AG09309 (cell line): Measurements from ENCODE around the gene STK25.

Experiments
- DNase-seq: peaks from one replicate; pipeline ENCODE4 v3.0.0-alpha.2; 2010; ENCODE audit warnings: low read depth
- H3K4me3 ChIP-seq: 2 replicates; pipeline ENCODE4 v1.5.1; 2011; ENCODE audit warnings: mild to moderate bottlenecking, low read depth, low read length, moderate library complexity; ENCODE audit not compliant: control insufficient read depth
- TF ChIP-seq, protein P1 (sequence below): IDR thresholded peaks from 2 replicates; pipeline ENCODE4 v1.5.1; 2011; ENCODE audit warnings: mild to moderate bottlenecking, low read depth, low read length, inconsistent platforms; ENCODE audit not compliant: insufficient read depth, control insufficient read depth; ENCODE audit errors: missing control alignments

Gene STK25

DNA sequence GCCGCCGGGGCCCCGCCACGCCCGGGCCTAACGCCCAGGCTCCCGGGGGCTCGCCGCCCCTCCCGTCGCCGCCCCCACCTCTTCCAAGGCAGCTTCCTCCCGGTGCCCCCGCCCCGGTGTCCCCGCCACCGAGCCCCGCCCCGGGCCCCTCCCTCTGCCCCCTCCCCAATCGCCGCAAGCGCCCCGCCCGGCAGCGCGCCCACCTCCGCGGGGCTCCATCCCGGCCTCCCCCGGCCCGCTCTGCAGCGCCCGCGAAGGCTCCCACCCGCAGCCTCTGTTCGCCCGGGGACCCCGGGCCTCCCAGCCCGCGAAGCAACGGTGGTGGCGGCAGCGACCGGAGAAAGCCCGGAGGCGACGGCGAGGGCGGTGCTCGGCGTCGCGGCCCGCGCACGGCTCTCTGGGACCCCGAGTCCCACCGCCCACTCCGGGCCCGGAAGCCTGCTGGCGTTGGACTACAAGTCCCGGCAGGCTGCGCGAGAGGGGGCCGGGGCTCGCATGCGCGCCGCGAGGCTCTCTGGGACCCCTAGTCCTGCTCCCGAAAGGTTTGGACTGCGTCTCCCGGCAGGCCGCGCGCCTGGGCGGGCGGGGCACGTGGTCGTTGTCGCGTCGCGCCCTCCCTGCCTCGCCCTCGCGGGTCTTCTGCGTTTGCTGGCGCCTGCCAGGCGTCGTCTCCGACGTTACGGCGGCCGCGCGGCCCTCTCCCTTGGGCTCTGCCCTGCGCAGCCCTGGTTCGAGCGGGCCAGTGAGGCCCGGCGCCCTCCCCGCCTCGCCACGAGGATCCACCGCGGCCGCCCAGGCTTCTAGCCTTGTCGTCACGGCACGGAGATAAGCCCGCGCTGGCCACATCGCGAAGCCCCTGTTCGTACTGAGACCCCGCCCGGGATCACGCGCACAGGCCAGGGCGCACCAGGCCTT, at the start of gene STK25:
Gene STK25, minus strand, starts transcription at position 345 of the 915 bp plus-strand sequence. CDS start 549 bp downstream, outside the sequence.
- peak; percentile 89 for DNase-seq
- TF ChIP-seq, protein P1, sequence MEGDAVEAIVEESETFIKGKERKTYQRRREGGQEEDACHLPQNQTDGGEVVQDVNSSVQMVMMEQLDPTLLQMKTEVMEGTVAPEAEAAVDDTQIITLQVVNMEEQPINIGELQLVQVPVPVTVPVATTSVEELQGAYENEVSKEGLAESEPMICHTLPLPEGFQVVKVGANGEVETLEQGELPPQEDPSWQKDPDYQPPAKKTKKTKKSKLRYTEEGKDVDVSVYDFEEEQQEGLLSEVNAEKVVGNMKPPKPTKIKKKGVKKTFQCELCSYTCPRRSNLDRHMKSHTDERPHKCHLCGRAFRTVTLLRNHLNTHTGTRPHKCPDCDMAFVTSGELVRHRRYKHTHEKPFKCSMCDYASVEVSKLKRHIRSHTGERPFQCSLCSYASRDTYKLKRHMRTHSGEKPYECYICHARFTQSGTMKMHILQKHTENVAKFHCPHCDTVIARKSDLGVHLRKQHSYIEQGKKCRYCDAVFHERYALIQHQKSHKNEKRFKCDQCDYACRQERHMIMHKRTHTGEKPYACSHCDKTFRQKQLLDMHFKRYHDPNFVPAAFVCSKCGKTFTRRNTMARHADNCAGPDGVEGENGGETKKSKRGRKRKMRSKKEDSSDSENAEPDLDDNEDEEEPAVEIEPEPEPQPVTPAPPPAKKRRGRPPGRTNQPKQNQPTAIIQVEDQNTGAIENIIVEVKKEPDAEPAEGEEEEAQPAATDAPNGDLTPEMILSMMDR = no peak
- peak within 1 kb of the TSS; percentile 79 for H3K4me3 ChIP-seq

DNA sequence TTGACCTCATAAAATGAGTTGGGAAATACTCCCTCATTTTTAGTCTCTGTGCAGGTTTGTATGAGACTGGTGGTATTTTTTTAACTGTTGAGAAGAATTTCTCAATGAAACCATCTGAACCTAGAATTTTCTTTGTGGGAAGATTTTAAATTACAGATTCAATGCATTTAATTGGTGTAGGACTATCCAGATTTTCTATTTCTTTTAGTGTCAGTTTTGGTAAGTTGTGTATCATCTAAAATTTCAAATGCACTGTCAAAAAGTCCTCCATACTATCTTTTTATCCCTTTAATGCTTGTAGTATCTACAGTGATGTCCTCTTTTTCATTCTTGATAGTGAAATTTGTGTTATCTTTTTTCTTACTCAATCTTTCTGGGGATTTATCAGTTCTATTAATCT, 48.4 kb upstream of the STK25 start:
- no peak overlapping the region for H3K4me3 ChIP-seq
- DNase-seq = no peak
- TF ChIP-seq, protein P1 = no peak

DNA sequence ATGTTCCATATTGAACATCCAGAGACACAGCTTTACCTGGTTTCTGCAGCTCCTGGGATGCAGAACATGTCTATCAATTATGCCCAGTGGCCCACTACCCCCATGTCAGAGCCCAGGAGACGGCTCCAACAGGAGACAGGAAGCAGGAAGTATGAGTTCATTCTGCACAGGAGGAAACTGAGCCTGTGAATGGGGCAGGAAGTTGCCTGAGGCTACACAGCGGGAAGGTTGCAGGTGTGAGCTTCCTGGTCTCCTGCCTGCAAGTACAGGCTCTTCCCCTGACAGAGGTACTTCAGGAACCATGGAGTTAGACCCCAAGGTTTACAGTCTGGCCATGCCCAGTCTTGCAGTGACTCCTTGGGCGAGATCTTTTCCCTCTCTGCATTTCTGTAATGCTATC, 47.3 kb upstream of the STK25 start:
- H3K4me3 ChIP-seq = no peak overlapping the region
- TF ChIP-seq, protein P1 = no peak
- no peak for DNase-seq

DNA sequence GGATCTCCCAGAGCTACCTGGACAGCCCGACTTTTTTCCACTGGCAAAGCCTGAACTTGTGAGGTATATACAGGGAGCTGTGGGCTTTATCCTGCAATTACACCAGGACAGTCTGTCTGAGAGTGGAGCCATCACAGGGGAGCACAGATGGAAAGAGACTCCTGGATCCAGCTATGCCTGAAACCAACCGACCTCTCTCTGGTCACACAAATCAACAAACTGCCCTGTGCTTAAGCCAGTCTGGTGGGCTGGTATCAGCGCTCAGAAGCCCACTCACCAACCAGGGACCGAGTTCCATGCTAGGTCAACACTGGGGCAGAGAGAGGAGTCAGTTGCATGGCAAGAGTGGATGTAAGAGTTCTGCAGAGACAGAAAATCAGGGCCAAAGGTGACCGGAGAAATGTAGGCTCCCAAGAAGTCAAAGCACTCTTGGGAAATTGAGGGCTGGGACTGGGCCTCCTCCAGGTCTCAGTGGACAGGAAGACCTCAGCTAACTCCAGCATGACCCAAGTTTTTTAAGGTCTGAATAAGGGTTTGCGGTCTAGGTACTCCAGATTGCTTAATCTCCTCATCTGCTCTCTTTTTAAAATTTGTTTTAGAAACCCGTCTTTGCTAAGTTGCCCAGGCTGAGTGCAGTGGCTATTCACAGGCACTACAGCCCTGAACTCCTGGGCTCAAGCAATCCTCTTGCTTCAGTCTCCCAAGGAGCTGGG, 46.4 kb upstream of the STK25 start:
- TF ChIP-seq, protein P1 = no peak
- DNase-seq = no peak
- H3K4me3 ChIP-seq = no peak overlapping the region

DNA sequence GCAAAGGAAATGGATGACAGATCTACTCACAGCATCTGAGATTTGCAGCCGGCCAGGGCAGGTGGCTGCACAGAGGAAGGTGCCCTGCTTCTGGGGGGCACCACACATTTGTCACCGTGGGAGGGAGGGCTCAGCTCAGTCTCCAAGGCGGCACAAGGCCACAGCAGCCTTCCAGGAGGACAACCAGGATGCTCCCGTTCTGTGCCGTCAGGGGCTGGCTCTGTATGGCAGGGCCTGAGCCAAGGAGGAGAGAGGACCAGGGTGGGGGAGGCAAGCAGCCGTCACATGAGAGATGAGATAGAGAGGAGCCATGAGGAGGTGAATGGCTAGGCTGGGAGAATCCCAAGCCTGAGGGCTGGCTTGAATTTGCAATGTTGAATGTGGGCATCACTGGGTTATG, 45.6 kb upstream of the STK25 start:
- TF ChIP-seq, protein P1 = no peak
- H3K4me3 ChIP-seq = no peak overlapping the region
- no peak for DNase-seq

DNA sequence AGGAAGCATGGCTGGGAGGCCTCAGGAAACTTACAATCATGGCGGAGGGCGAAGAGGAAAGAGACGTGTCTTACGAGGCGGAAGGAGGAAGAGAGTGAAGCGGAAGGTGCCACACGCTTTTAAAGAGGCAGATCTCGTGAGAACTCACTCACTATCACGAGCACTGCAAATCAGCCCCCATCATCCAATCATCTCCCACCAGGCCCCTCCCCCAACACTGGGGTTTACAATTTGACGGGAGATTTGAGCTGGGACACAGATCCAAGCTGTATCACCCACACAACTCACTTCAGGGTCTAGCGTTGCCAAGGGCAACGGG, 45.1 kb upstream of the STK25 start:
- TF ChIP-seq, protein P1 = no peak
- DNase-seq = no peak

More for the DNA sequence above, 45.1 kb upstream of the STK25 start:
- H3K4me3 ChIP-seq = no peak overlapping the region
